DMS53 treated with DMSO at 0.1 percent for 48 hours (cell line): ENCODE results near the gene KANSL1.

Experiments
- DNase-seq: peaks from one replicate; lab custom pipeline; 2025; ENCODE audit not compliant: unreplicated experiment; lab: John Stamatoyannopoulos, UW

The KANSL1 gene

GRCh38 chr17:46044286-46044928 is 148.8 kb downstream of the KANSL1 start:
- DNase-seq = peak; percentile 83

GRCh38 chr17:46043606-46044005 is 149.6 kb downstream of the KANSL1 start:
- DNase-seq = no peak

DNA sequence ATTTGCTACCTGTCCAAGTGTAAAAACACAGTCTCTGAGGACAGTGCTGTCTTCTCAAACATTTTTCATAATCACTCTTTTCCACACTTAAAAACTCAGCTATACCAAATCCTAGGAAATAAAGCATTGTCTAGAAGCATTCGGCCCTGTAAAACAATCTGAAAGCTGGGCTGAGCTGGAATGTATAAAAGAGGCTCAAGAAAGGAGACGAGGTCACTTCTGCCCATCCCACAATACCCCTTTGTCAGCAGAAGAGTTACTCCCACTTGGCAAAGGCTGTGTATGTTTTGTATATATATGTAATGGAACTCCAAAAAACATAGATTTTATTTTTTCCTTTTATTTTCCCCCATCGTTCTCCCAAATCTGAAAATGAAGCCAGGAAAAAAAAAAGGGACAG is 150.3 kb downstream of the KANSL1 start:
- DNase-seq = no peak

GRCh38 chr17:46042246-46042645 is 151.0 kb downstream of the KANSL1 start:
- no peak for DNase-seq

- no peak for DNase-seq
These were observed 153.5 kb downstream of the KANSL1 start for GRCh38 chr17:46039592-46040186.

DNA sequence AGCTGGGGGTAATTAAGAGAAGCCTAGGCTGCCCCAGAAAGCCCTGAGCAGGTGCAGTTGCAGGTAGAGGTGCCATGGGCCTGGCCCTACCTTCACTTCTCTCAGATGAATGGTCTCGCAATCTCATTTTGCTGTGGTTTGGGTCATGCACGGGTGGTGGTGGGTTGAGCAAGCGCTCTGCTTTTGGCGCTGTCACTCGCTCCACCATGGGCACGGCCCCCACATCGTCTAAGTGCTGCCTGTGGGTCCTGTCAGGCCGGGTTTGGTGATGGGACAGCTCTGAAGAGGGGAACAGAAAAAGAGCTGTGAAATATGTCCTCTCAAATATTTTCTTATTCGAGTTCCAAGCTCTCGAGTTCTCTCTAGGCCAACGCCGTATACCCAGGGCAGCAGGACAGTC is 154.3 kb downstream of the KANSL1 start:
- no peak for DNase-seq

GRCh38 chr17:46038414-46038813 is 154.8 kb downstream of the KANSL1 start:
- no peak for DNase-seq

DNA sequence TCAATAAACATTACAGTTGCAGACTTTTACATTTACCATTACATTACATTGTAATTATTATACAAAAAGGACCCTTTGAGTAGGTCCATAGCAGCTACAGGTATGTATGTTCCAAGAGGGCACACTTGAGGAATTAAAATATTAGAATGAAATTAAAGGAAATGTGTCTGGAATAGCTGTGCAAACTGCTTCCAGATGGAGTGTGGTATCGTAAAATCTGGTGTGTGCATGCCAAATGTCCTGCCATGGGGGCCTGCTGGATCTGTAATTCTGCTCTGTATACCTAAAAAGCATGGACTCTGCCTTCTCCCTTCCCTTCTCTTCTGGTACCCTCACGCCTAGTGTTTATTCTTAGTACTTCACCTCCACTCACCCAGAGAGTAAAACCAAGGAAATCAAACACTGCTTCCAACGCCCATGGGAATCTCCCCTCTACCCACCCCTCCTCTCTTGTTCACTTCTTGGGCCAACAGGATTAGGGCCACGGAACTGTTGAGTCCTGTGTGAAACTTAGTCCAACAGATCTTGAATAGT is 155.4 kb downstream of the KANSL1 start:
- DNase-seq = no peak

- DNase-seq = no peak
These were observed 156.7 kb downstream of the KANSL1 start for GRCh38 chr17:46036491-46036890.

- no peak for DNase-seq
These were observed 158.0 kb downstream of the KANSL1 start for GRCh38 chr17:46035112-46035818.

DNA sequence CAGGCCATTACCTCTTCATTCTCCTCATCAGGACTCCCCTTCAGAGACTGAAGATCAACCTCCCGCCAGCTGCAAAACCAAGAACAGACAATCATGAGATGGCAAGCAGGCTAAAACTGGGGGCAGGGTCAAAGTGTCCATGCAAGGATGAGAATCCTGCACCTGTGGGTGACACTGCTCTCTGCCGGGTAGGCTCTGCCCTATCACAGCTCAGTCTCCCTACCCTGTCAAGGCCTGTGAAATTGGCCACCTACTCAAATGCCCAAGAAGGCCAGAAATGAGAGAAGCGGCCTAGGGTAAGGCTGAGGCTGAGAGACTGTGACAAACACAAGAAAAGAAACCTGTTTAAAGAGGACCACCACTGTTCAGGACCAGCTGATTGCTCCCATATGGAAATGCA is 159.8 kb downstream of the KANSL1 start:
- DNase-seq = no peak

- no peak for DNase-seq
These were observed 160.3 kb downstream of the KANSL1 start for GRCh38 chr17:46032909-46033308.

- no peak for DNase-seq
These were observed 161.3 kb downstream of the KANSL1 start for GRCh38 chr17:46031920-46032319.

- DNase-seq = no peak
These were observed 161.8 kb downstream of the KANSL1 start for GRCh38 chr17:46031440-46031839.

DNA sequence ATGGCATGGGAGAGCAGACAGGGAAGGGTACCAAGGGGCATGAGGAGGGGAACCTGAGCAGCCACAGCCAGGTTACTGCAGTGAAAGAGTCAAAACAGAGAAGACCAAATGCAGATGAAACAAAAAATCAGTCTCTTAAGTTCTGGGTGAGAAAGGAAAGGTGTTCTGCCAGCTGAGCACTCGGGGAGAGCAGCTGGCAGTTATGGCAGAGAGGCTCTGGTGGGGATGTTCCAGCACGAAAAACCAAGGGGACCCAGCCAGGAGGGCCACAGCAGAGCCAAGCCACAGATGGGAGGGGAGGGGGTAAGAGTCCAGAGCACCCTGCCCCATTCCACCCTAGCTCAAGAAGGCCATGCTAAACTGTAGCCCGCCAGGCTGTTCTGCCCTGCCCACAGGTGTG is 162.5 kb downstream of the KANSL1 start:
- DNase-seq = no peak

DNA sequence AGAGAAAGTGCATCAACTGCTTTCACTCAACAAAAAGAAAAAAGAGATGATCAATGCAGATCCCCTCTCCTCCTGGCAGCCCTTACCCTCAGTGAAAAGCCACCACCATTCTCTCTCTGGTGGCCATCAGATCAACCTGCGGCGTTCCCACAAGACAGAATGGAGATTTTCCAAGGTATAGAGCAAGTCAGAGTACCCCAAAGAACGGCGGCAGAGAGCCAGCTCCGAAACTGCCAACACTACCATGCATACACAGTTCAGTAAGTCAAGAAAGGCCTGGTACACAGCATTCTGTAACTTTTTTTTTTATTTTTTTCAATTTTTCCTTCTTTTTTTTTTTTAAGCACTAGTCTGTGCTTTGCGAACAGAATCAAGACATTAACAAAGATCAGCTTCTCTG is 163.6 kb downstream of the KANSL1 start:
- no peak for DNase-seq

DNA sequence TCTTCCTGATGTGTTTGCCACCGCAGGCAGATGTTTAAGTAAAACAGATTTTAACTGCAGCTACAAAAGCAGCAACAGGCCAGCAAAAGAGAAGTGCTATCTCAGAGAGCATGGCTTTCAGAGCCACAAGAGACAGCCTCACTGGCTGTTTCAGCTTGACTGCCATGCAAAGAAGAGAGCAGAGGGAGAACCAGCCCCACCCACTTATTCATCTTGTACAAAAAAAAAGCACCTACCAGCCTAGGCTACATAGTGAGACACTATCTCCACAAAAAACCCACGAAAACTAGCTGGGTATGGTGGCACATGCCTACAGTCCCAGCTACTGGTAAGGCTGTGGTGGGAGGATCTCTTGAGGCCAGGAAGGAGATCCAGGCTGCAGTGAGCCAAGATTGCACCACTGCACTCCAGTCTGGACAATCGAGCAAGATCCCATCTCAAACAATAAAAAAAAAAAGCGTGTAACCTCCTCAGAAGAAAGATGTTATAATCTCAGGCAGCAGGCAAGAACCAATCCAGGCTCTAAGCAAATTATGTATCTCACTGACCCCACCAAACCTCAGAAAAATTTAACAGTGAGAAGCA is 164.2 kb downstream of the KANSL1 start:
- no peak for DNase-seq

GRCh38 chr17:46028374-46028773 is 164.9 kb downstream of the KANSL1 start:
- no peak for DNase-seq

- no peak for DNase-seq
These were observed 165.3 kb downstream of the KANSL1 start for GRCh38 chr17:46027976-46028325.

- DNase-seq = no peak
These were observed 165.9 kb downstream of the KANSL1 start for GRCh38 chr17:46027048-46027975.
